ENCODE results near the gene GPR55. TPM values are rescaled to one million over a fixed set of nuclear protein-coding genes. Genes with fewer than 3 reads are reported as not detected.

Gene GPR55
- total RNA-seq, 1 experiment from 2014 or later, result not detected

- BruUV-seq (replicated peaks), result no TSS peak
- intact Hi-C loops (cut with micrococcal nuclease; ENCODE audit: unreplicated experiment), result no loop called here
- H3K27me3 Mint-ChIP-seq (ENCODE audit: unreplicated experiment), result peaks cover 17% of the 10 kb centered on the region
- H3K36me3 Mint-ChIP-seq (ENCODE audit: insufficient read depth, unreplicated experiment), result peaks cover 24% of the 10 kb centered on the region
- no peak for TF ChIP-seq CTCF (IDR thresholded peaks at IDR 0.05; ENCODE audit: unreplicated experiment)
- no peak for DNase-seq
- H3K9me3 Mint-ChIP-seq (ENCODE audit: low read depth, unreplicated experiment), result no peaks in the 10 kb centered on the region
- H3K27ac Mint-ChIP-seq (ENCODE audit: unreplicated experiment), result no peak overlapping the region
- peaks cover 11% of the 10 kb centered on the region for H3K4me1 Mint-ChIP-seq (ENCODE audit: low read depth, unreplicated experiment)
- CTCF ChIA-PET, result no interaction called here
- H3K4me3 Mint-ChIP-seq (ENCODE audit: low read depth, unreplicated experiment), result no peak overlapping the region
These were observed 56.7 kb downstream of the GPR55 start for GRCh38 chr2:230868161-230868946.

GRCh38 chr2:230866756-230867523 is 58.1 kb downstream of the GPR55 start:
- H3K4me1 Mint-ChIP-seq (ENCODE audit: low read depth, unreplicated experiment), result peaks cover 11% of the 10 kb centered on the region
- H3K9me3 Mint-ChIP-seq (ENCODE audit: low read depth, unreplicated experiment), result no peaks in the 10 kb centered on the region
- DNase-seq, result peak; percentile 24
- no peak for TF ChIP-seq CTCF (IDR thresholded peaks at IDR 0.05; ENCODE audit: unreplicated experiment)
- H3K4me3 Mint-ChIP-seq (ENCODE audit: low read depth, unreplicated experiment), result no peak overlapping the region
- H3K27me3 Mint-ChIP-seq (ENCODE audit: unreplicated experiment), result peaks cover 30% of the 10 kb centered on the region
- peaks cover 24% of the 10 kb centered on the region for H3K36me3 Mint-ChIP-seq (ENCODE audit: insufficient read depth, unreplicated experiment)
- CTCF ChIA-PET, result no interaction called here
- H3K27ac Mint-ChIP-seq (ENCODE audit: unreplicated experiment), result no peak overlapping the region
- intact Hi-C loops (cut with micrococcal nuclease; ENCODE audit: unreplicated experiment), result no loop called here
- BruUV-seq (replicated peaks), result no TSS peak

GRCh38 chr2:230865766-230866755 is 59.0 kb downstream of the GPR55 start:
- Mint-ChIP-seq H3K27ac (ENCODE audit: unreplicated experiment) (no peak overlapping the region), H3K4me3 (ENCODE audit: low read depth, unreplicated experiment) (peak overlapping the region; percentile 87), H3K9me3 (ENCODE audit: low read depth, unreplicated experiment) (no peaks in the 10 kb centered on the region), H3K27me3 (ENCODE audit: unreplicated experiment) (peaks cover 39% of the 10 kb centered on the region), H3K36me3 (ENCODE audit: insufficient read depth, unreplicated experiment) (peaks cover 24% of the 10 kb centered on the region), H3K4me1 (ENCODE audit: low read depth, unreplicated experiment) (peaks cover 19% of the 10 kb centered on the region)
- CTCF ChIA-PET, result interaction anchor here (1.4 kb wide), 1 partner anchor 1475 kb away, joined by 7 read pairs; no protein-coding TSS in a partner anchor
- BruUV-seq (replicated peaks), result no TSS peak
- intact Hi-C loops (cut with micrococcal nuclease; ENCODE audit: unreplicated experiment), result no loop called here
- peak; percentile 35 for DNase-seq
- no peak for TF ChIP-seq CTCF (IDR thresholded peaks at IDR 0.05; ENCODE audit: unreplicated experiment)

- H3K9me3 Mint-ChIP-seq (ENCODE audit: low read depth, unreplicated experiment), result no peaks in the 10 kb centered on the region
- H3K27me3 Mint-ChIP-seq (ENCODE audit: unreplicated experiment), result peaks cover 44% of the 10 kb centered on the region
- H3K4me1 Mint-ChIP-seq (ENCODE audit: low read depth, unreplicated experiment), result peaks cover 21% of the 10 kb centered on the region
- CTCF ChIA-PET, result interaction anchor here (0.6 to 1.4 kb wide), 3 partner anchors 10 to 1475 kb away, joined by 3 to 7 read pairs (median 4); no protein-coding TSS in a partner anchor
- no peak overlapping the region for H3K27ac Mint-ChIP-seq (ENCODE audit: unreplicated experiment)
- no TSS peak for BruUV-seq (replicated peaks)
- intact Hi-C loops (cut with micrococcal nuclease; ENCODE audit: unreplicated experiment), result no loop called here
- no peak for DNase-seq
- H3K36me3 Mint-ChIP-seq (ENCODE audit: insufficient read depth, unreplicated experiment), result peaks cover 24% of the 10 kb centered on the region
- peak overlapping the region; percentile 87 for H3K4me3 Mint-ChIP-seq (ENCODE audit: low read depth, unreplicated experiment)
- TF ChIP-seq CTCF (IDR thresholded peaks at IDR 0.05; ENCODE audit: unreplicated experiment), result no peak
These were observed 59.7 kb downstream of the GPR55 start for GRCh38 chr2:230865307-230865765.
